ENCODE results near the gene PCP4. TPM values are rescaled to one million over a fixed set of nuclear protein-coding genes. Genes with fewer than 3 reads are reported as not detected.
"Not testable (repeated sequence)": the region's sequence is repeated elsewhere in the genome, so short reads cannot be mapped to it uniquely, and the experiment has no call there.

The PCP4 gene
- polyA plus RNA-seq, 3 donors: 8.7 to 14.8 (median 10.2) TPM

DNA sequence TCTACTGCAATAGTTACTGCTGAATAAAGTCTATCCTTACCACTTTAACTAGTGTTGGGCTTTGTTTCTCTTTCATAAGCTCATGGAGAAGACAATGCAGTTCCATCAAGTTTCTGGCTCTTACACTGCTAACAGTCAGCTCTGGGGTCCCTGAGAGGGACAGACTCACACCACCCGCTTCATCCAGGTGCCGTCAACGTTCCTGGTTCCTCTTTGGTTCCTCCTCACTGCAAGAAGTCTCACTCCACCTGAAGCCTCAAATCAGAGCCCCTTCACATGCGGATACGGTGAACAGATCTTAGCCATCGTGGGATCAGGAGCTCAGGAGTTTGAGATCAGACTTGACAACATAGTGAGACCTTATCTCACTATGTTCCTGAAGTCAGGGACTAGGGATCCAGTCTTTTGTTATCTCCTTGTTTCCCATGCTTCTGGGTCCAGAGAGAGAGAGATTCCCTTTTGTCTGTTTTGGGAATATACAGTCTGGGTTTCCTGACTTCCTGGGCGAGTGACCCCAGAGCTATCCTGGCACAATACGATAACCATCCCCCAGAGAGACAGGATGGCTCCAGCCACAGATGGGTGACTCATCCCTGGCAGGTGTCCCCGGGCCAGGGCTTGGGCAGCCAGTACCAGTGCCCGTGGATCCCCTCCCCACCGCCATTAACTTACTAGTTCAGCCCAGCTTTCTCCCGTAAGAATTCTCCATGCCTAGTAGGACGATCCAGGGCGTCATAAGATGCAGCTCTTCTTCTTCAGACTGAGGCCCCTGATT lies 14.3 kb upstream of the PCP4 start:
- DNase-seq: no peak

GRCh38 chr21:39854572-39854971 lies 12.7 kb upstream of the PCP4 start:
- no peak for DNase-seq

GRCh38 chr21:39855595-39855994 lies 11.6 kb upstream of the PCP4 start:
- no peak for DNase-seq

- no peak for DNase-seq
Observed at GRCh38 chr21:39860600-39860999, 6.6 kb upstream of the PCP4 start.

- peak; percentile 16 for DNase-seq
Observed at GRCh38 chr21:39863111-39863510, 4.1 kb upstream of the PCP4 start.

DNA sequence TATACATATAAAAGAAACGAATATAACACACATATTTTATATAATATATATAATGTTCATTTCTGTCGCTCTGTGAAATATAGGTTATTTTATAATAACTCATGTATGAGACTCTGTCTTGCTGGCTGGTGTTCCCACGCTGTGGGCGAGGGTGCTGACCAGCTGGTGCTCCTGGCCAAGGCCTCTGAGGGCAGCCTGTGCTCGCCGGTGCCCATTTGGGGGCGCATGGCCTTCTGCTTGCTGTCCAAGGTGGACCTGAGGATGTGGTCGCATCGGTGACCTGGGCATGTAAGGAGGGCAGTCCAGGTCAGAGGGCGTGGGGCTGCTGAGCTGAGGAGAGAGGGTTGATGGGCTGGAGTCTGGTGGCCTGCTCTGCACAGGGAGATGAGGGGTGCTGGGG lies 1.1 kb upstream of the PCP4 start:
- no peak for DNase-seq

DNA sequence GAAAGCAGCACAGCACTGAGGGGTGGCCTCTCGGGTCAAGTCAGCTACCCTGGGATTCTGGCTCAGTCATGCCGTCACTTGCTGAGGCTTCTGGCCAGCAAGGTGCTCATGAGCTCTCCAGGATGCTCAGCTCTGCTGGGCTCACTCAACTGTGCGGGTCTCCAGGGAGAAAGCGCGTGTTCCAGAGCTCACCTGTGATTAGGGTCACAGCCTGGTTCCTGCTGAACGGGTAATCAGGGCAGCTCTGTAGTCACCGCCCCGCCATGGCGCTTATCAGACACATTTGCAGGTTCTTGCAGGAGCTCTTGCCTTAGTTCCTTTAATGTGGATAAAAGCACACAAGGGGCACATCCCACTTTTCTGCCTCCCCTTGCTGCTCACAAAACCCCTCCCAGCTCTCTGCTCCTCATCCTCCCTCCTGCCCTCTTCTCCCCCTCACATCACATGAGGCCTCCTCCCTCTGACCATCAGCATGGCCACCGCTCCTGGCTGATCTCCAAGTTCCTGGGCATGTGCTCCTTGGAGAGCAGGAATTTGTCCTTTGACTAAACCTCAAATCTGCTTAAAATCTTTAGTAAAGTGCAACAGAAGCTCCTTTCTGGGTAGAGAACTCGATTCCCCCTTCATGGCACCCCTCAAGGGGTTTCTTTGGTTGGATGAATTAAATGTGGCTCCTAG lies 2.0 kb downstream of the PCP4 start:
- no peak for DNase-seq

- no peak for DNase-seq
Observed at GRCh38 chr21:39873687-39874086, 6.4 kb downstream of the PCP4 start.

DNA sequence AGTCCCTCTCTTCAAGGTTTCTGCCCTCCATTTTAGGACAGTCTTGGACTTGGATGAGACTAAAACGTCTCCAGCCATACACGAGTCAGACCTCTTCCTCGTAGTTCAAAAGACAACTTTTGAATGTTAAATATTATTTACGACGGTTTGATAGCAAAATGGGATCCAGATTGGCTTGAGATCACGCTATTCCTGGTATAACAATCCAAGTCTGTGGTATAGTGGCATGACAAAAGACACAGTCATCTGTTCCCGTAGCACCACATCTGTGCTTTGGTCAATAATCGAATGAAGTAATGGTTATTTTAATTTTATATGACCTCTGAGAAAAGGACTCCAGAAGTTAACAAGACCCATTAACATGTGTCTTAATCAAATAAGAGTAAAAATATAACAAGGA lies 7.0 kb downstream of the PCP4 start:
- no peak for DNase-seq

- no peak for DNase-seq
Observed at GRCh38 chr21:39874759-39875158, 7.5 kb downstream of the PCP4 start.

DNA sequence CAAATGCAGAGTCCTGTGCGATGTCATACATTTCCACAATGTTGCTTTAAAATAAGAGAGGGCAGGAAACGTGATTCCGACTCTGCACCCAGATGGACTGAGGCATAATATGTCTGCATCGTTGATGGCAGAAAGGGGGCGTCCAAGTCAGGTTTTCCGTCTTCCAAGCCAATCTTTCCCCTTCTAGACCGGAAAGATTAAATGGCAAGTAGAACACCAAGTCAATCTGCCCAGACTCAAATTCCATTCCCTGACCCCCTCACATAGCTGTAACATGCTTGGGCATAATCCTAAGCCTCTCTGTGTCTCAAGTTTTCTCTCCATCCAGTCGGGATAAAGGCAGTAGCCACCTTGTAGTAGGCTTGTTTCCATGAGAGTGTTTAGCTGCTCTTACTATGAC lies 14.4 kb downstream of the PCP4 start:
- DNase-seq: no peak

GRCh38 chr21:39882151-39882838 lies 15.1 kb downstream of the PCP4 start:
- DNase-seq: no peak

DNA sequence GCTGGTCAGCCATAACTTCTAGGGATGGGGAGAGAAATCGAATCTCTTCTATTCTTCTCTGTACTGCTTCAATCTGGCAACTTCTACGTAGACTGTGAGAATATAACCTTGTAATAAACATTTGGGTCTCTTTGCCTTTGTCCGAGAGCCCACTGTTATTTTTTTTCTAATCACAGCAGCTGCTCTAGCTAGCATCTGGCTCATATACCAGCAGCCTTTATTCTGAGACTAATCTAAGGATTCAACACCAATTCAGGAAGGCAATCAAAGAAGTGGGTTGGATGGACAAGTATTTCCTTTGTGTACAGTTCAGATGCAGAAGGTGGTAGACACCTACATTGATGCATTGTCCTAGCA lies 15.6 kb downstream of the PCP4 start:
- no peak for DNase-seq

DNA sequence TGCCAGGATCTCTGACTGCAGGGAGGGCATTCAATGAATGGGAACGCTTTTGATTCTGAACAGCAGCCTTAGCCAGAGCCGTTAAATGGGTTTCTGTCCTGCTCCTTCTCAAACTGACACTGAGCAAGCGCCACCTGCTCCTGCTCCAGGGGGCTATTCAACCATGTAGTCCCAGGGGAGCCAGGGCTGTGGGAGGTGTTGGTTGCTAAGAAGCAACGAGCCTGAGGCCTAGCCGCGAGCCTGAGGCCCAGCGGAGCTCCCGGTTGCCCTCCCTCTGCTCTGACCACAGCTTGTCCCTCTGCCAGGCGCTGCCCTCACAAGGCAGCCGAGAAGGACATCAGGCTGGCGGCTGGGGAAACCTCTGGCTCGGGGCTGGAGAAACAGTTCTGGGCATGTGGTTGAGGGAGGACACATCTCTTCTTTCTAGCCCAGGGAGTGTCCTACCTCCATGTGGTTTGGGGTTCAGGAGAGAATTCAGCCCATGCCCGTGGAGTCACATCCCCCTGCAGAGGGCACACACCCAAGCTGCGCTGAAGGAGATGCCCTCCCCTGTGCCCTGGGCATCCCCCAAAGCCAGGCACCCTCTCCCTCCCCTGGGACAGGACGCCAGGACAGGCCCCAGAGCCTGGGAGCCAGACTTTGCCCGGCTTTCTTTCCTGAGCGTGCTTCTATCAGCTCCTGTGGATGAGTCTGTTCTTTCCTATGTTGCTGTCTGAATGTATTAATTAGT lies 18.0 kb downstream of the PCP4 start:
- peak; percentile 59 for DNase-seq

DNA sequence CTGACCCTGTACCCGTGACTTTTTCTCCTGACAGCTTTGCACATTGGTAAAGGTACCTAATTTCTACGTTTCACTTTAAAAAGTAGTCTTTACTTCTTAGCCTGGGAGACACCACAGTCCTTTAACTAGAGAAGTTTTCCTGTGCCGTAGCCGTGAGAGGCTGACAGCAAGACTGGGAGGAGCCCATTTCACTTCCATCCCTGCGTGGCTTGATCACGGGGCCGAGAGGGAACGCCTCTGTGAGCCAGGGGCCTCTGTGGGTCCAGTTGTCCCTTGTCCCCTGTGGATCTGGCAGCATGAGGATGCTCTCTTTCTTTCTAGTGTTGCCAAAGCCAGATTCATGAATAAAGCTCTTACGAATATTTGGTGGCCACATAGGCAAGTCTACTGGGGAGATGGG lies 21.6 kb downstream of the PCP4 start:
- no peak for DNase-seq

- DNase-seq: no peak
Observed at GRCh38 chr21:39891111-39891510, 23.9 kb downstream of the PCP4 start.

- not testable (repeated sequence) for DNase-seq
Observed at GRCh38 chr21:39891863-39892262, 24.6 kb downstream of the PCP4 start.

- no peak for DNase-seq
Observed at GRCh38 chr21:39900491-39900890, 33.3 kb downstream of the PCP4 start.

DNA sequence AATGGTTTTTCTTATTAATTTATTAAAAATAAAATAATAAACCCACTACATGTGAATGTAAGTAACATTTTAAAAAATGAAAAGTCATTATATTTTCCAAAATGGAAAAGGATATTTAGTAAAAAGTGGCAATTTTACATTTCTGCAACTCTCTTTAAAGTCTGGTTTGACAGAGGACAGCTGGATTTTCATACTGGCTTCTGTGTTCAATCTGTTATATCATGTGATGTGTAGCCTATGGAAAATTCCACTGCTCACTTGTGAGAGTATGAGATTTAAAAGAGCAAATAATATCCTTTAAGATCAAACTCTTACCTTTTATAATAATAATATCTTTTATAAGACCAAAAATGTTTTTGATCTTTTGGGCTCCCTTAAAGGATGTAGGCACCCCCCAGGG lies 33.7 kb downstream of the PCP4 start:
- DNase-seq: peak; percentile 27

GRCh38 chr21:39902986-39903385 lies 35.7 kb downstream of the PCP4 start:
- DNase-seq: no peak

DNA sequence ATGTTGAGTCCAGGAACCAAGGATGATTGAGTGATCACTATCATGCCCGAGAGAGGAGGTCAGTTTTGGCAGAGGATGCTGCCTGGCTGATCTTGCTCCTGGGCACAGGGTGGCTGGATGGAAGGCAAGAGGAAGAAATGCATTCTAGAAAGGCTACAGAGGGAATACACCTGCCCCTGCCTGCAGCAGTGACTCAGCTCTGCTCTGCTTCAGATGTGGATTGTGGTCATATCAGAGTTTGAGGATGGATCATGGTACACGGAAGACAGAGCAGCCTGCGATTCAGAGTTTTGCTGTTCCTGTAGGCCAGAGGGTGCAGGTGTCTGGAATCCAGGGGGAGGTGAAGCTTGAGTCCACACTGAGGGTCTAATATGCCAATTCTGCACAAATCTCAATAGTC lies 37.2 kb downstream of the PCP4 start:
- DNase-seq: no peak

GRCh38 chr21:39908265-39908923 lies 41.2 kb downstream of the PCP4 start:
- no peak for DNase-seq
